IMR-90 (cell line): ENCODE results near the gene SPIN2A. TPM values are rescaled to one million over a fixed set of nuclear protein-coding genes. Genes with fewer than 3 reads are reported as not detected.

Source experiments
- ATAC-seq: fragments of 200-7000 bp; cut with Tn5 transposase; 2 replicates; pipeline ENCODE4 v1.9.1; 2020; ENCODE audit warnings: low read depth, mild to moderate bottlenecking, moderate library complexity
- BruUV-seq: library from RNA; stranded (reverse); fragments of 400-500 nt; replicated peaks from 2 replicates; lab custom pipeline; 2021; lab: Mats Ljungman, UMichigan
- CTCF ChIA-PET: fragments of 300-600 bp; formaldehyde crosslinking; extraction: SDS; loops from one replicate; lab custom pipeline; 2021; ENCODE audit warnings: antibody characterized with exemption; lab: Yijun Ruan, JAX
- POLR2A ChIA-PET: fragments of 300-600 bp; sonication (Branson Sonifier 250); formaldehyde crosslinking; loops from one replicate; lab custom pipeline; 2022; ENCODE audit warnings: antibody characterized with exemption; ENCODE audit not compliant: unreplicated experiment; lab: Charles Lee
- DNase-seq: peaks from one replicate; pipeline ENCODE4 v3.0.0; 2013
- H2AFZ ChIP-seq: replicated peaks from 2 replicates; pipeline ENCODE3; 2013; ENCODE audit warnings: low read length, mild to moderate bottlenecking; ENCODE audit not compliant: poor library complexity
- H2AK5ac ChIP-seq: 2 replicates; pipeline ENCODE4 v1.6.1; 2013; ENCODE audit warnings: low read depth, low read length, inconsistent platforms
- H2AK9ac ChIP-seq: replicated peaks from 2 replicates; pipeline ENCODE3; 2013; ENCODE audit warnings: mild to moderate bottlenecking, low read depth, low read length, moderate library complexity; ENCODE audit not compliant: poor library complexity
- H2BK120ac ChIP-seq: 2 replicates; pipeline ENCODE4 v1.6.1; 2013; ENCODE audit warnings: low read depth, low read length, inconsistent platforms
- H2BK15ac ChIP-seq: 3 replicates; pipeline ENCODE4 v1.6.1; 2013; ENCODE audit warnings: low read depth, low read length, inconsistent platforms
- H2BK20ac ChIP-seq: 2 replicates; pipeline ENCODE4 v1.6.1; 2013; ENCODE audit warnings: low read depth, mild to moderate bottlenecking, inconsistent platforms, low read length, moderate library complexity
- H2BK5ac ChIP-seq: 2 replicates; pipeline ENCODE4 v1.6.1; 2013; ENCODE audit warnings: mild to moderate bottlenecking, low read depth, low read length, inconsistent platforms; ENCODE audit not compliant: poor library complexity, severe bottlenecking
- H3K14ac ChIP-seq: replicated peaks from 2 replicates; pipeline ENCODE4 v1.6.1; 2013; ENCODE audit warnings: low read depth, low read length, inconsistent platforms
- H3K18ac ChIP-seq: 2 replicates; pipeline ENCODE4 v1.6.1; 2013; ENCODE audit warnings: low read depth, low read length, control low read depth
- H3K23ac ChIP-seq: 2 replicates; pipeline ENCODE4 v1.6.1; 2013; ENCODE audit warnings: low read depth, low read length, inconsistent platforms
- H3K27ac ChIP-seq: 2 replicates; pipeline ENCODE4 v1.5.1; 2013; ENCODE audit warnings: mild to moderate bottlenecking, control low read depth, low read length; ENCODE audit not compliant: insufficient read depth
- H3K27me3 ChIP-seq: 2 replicates; pipeline ENCODE4 v1.6.1; 2013; ENCODE audit warnings: low read length; ENCODE audit not compliant: control insufficient read depth, insufficient read depth
- H3K36me3 ChIP-seq: 2 replicates; pipeline ENCODE4 v1.6.1; 2013; ENCODE audit warnings: low read length, mixed read lengths; ENCODE audit not compliant: control insufficient read depth, insufficient read depth
- H3K4ac ChIP-seq: 2 replicates; pipeline ENCODE4 v1.6.1; 2013; ENCODE audit warnings: low read depth, low read length, inconsistent platforms
- H3K4me1 ChIP-seq: 2 replicates; pipeline ENCODE4 v1.6.1; 2013; ENCODE audit warnings: low read length, mixed read lengths; ENCODE audit not compliant: control insufficient read depth, insufficient read depth
- H3K4me2 ChIP-seq: 2 replicates; pipeline ENCODE4 v1.6.1; 2013; ENCODE audit warnings: low read depth, mild to moderate bottlenecking, control low read depth, low read length, moderate library complexity
- H3K4me3 ChIP-seq: 2 replicates; pipeline ENCODE4 v1.5.1; 2013; ENCODE audit warnings: low read depth, mild to moderate bottlenecking, control low read depth, low read length, moderate library complexity; ENCODE audit not compliant: insufficient read depth
- H3K56ac ChIP-seq: 2 replicates; pipeline ENCODE4 v1.6.1; 2013; ENCODE audit warnings: low read length, inconsistent platforms; ENCODE audit not compliant: insufficient read depth; ENCODE audit errors: extremely low read depth
- H3K79me1 ChIP-seq, 2 experiments: 2 replicates each; pipeline ENCODE4 v1.6.1; 2013; ENCODE audit warnings: low read length in 2 of 2, inconsistent platforms in 1 of 2, low read depth in 1 of 2
- H3K9ac ChIP-seq: 2 replicates; pipeline ENCODE4 v1.6.1; 2013; ENCODE audit warnings: low read depth, low read length, control low read depth
- H3K9me1 ChIP-seq: 2 replicates; pipeline ENCODE4 v1.6.1; 2013; ENCODE audit warnings: low read length, inconsistent platforms; ENCODE audit not compliant: insufficient read depth
- H3K9me3 ChIP-seq: 2 replicates; pipeline ENCODE4 v1.6.1; 2013; ENCODE audit warnings: low read length; ENCODE audit not compliant: control insufficient read depth, insufficient read depth
- H4K20me1 ChIP-seq: 2 replicates; pipeline ENCODE4 v1.6.1; 2013; ENCODE audit warnings: low read length, inconsistent platforms; ENCODE audit not compliant: insufficient read depth
- H4K5ac ChIP-seq: 2 replicates; pipeline ENCODE4 v1.6.1; 2013; ENCODE audit warnings: mild to moderate bottlenecking, low read depth, low read length, control low read depth
- H4K8ac ChIP-seq, 2 experiments: 2 replicates each; pipeline ENCODE4 v1.6.1; 2013; ENCODE audit warnings: low read depth in 2 of 2, low read length in 2 of 2, control low read depth in 1 of 2, inconsistent platforms in 1 of 2
- H4K91ac ChIP-seq: 2 replicates; pipeline ENCODE4 v1.6.1; 2013; ENCODE audit warnings: low read depth, low read length, inconsistent platforms; ENCODE audit not compliant: insufficient read depth
- BHLHE40 ChIP-seq: fragments of 150-350 bp; IDR thresholded peaks from 2 replicates; pipeline ENCODE4 v1.6.1; 2016; ENCODE audit warnings: mild to moderate bottlenecking, low read depth, low read length
- CEBPB ChIP-seq: IDR thresholded peaks from 2 replicates; pipeline ENCODE4 v1.6.1; 2012; ENCODE audit warnings: low read depth, low read length, improper control_type of control experiment
- CHD1 ChIP-seq: IDR thresholded peaks from 2 replicates; pipeline ENCODE4 v1.6.1; 2012; ENCODE audit warnings: low read depth, low read length, improper control_type of control experiment
- ELK1 ChIP-seq: fragments of 150-350 bp; IDR thresholded peaks from 2 replicates; pipeline ENCODE4 v1.6.1; 2016; ENCODE audit warnings: low read depth, mild to moderate bottlenecking, low read length, moderate library complexity, borderline replicate concordance
- FOS ChIP-seq: fragments of 150-350 bp; IDR thresholded peaks from 2 replicates; pipeline ENCODE4 v1.6.1; 2016; ENCODE audit warnings: low read depth, low read length
- MAFK ChIP-seq: IDR thresholded peaks from 2 replicates; pipeline ENCODE4 v1.6.1; 2012; ENCODE audit warnings: low read depth, low read length, improper control_type of control experiment
- MAZ ChIP-seq: IDR thresholded peaks from 2 replicates; pipeline ENCODE4 v1.6.1; 2012; ENCODE audit warnings: low read depth, mild to moderate bottlenecking, low read length, improper control_type of control experiment, moderate library complexity, borderline replicate concordance
- MXI1 ChIP-seq: IDR thresholded peaks from 2 replicates; pipeline ENCODE4 v1.6.1; 2012; ENCODE audit warnings: low read depth, mild to moderate bottlenecking, low read length, moderate library complexity, borderline replicate concordance
- POLR2A ChIP-seq: IDR thresholded peaks from 2 replicates; pipeline ENCODE4 v1.6.1; 2012; ENCODE audit warnings: mild to moderate bottlenecking, low read depth, low read length
- RAD21 ChIP-seq: IDR thresholded peaks from 2 replicates; pipeline ENCODE4 v1.6.1; 2012; ENCODE audit warnings: low read length, improper control_type of control experiment
- RCOR1 ChIP-seq: IDR thresholded peaks from 2 replicates; pipeline ENCODE4 v1.6.1; 2012; ENCODE audit warnings: mild to moderate bottlenecking, low read length, improper control_type of control experiment; ENCODE audit not compliant: insufficient replicate concordance
- RFX5 ChIP-seq: IDR thresholded peaks from 2 replicates; pipeline ENCODE4 v1.8.0; 2012; ENCODE audit warnings: low read depth, mild to moderate bottlenecking, low read length, moderate library complexity
- SMC3 ChIP-seq: fragments of 150-350 bp; IDR thresholded peaks from 2 replicates; pipeline ENCODE4 v1.6.1; 2016; ENCODE audit warnings: low read depth, mild to moderate bottlenecking, antibody characterized with exemption, low read length, moderate library complexity
- USF2 ChIP-seq: fragments of 150-350 bp; IDR thresholded peaks from 2 replicates; pipeline ENCODE4 v1.6.1; 2017; ENCODE audit warnings: mild to moderate bottlenecking, antibody characterized with exemption, low read length, low read depth
- WGBS, 2 experiments: methylation state at CpG; one replicate each; pipeline versions ENCODE4 v1.1.5 to v1.1.7; 2013; ENCODE audit warnings: missing lambda C conversion rate in 2 of 2; ENCODE audit not compliant: insufficient read length in 1 of 2; ENCODE audit errors: extremely low coverage in 2 of 2; 5-methylcytosine and 5-hydroxymethylcytosine counted together
- dilution Hi-C: fragments of 300-500 bp; cut with HindIII; formaldehyde crosslinking; loops from one replicate; pipeline ENCODE4 v1.14.3; 2018; ENCODE audit warnings: low sequenced_read_pairs; ENCODE audit not compliant: unreplicated experiment
- in situ Hi-C: fragments of 300-500 bp; cut with MboI; formaldehyde crosslinking; loops from 3 replicates; pipeline ENCODE4 v1.14.3; 2019; ENCODE audit warnings: low sequenced_read_pairs, inconsistent platforms, mixed read lengths
- intact Hi-C: fragments of 100-400 bp; cut with micrococcal nuclease; formaldehyde crosslinking; loops from 2 replicates; pipeline ENCODE4 v1.10.0; 2022
- polyA plus RNA-seq, 3 experiments: library from polyadenylated mRNA; depleted of rRNA; stranded (reverse); fragments of >200 nt; gene quantifications; 2 replicates each; pipeline ENCODE4 v1.2.3, GENCODE V29; 2012; ENCODE audit warnings: low replicate concordance in 1 of 3
- total RNA-seq: library from RNA; depleted of rRNA; stranded (reverse); fragments of >200 nt; gene quantifications from 2 replicates; pipeline ENCODE4 v1.2.3, GENCODE V29; 2012
- TF ChIP-seq, protein P1 (sequence below): conservative IDR thresholded peaks from 2 replicates; pipeline ENCODE4 v1.5.1; 2012; ENCODE audit warnings: mild to moderate bottlenecking, low read depth, low read length, improper control_type of control experiment

The SPIN2A gene
- total and polyA plus RNA-seq, 2 of the 4 experiments (the other 2 are of a cell fraction): 0.18 to 0.63 TPM

GRCh38 chrX:57172544-57172943 lies 35.3 kb upstream of the SPIN2A start:
- dilution Hi-C loops: no loop called here
- CTCF ChIA-PET: no interaction called here
- H3K4me1 ChIP-seq: no peaks in the 10 kb centered on the region
- H3K4me3 ChIP-seq: no peak overlapping the region
- H3K18ac ChIP-seq: no peak overlapping the region
- H4K5ac ChIP-seq: no peak overlapping the region
- intact Hi-C loops: no loop called here
- no CpG with 5 or more reads among the region's 6 CpGs for WGBS, 2 experiments
- H3K79me1 ChIP-seq: no peaks in the 10 kb centered on the region
- no peak overlapping the region for H2AK5ac ChIP-seq
- H2BK20ac ChIP-seq: no peak overlapping the region
- TF ChIP-seq ELK1 (no peak), MXI1 (no peak), USF2 (no peak), POLR2A (no peak), SMC3 (no peak), MAZ (no peak), RCOR1 (no peak), RFX5 (no peak), CHD1 (no peak), FOS (no peak), RAD21 (no peak), BHLHE40 (no peak), CEBPB (no peak), MAFK (no peak)
- TF ChIP-seq, protein P1, sequence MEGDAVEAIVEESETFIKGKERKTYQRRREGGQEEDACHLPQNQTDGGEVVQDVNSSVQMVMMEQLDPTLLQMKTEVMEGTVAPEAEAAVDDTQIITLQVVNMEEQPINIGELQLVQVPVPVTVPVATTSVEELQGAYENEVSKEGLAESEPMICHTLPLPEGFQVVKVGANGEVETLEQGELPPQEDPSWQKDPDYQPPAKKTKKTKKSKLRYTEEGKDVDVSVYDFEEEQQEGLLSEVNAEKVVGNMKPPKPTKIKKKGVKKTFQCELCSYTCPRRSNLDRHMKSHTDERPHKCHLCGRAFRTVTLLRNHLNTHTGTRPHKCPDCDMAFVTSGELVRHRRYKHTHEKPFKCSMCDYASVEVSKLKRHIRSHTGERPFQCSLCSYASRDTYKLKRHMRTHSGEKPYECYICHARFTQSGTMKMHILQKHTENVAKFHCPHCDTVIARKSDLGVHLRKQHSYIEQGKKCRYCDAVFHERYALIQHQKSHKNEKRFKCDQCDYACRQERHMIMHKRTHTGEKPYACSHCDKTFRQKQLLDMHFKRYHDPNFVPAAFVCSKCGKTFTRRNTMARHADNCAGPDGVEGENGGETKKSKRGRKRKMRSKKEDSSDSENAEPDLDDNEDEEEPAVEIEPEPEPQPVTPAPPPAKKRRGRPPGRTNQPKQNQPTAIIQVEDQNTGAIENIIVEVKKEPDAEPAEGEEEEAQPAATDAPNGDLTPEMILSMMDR: no peak
- no peaks in the 10 kb centered on the region for H3K36me3 ChIP-seq
- no peak overlapping the region for H4K8ac ChIP-seq
- no peak overlapping the region for H2AK9ac ChIP-seq
- ATAC-seq (no peak), DNase-seq (no peak)
- H3K4ac ChIP-seq: no peak overlapping the region
- H2BK15ac ChIP-seq: no peak overlapping the region
- no peak overlapping the region for H3K27ac ChIP-seq
- POLR2A ChIA-PET: no interaction called here
- no peak overlapping the region for H2BK5ac ChIP-seq
- no peak overlapping the region for H3K56ac ChIP-seq
- no peaks in the 10 kb centered on the region for H3K27me3 ChIP-seq
- no peak overlapping the region for H2AFZ ChIP-seq
- no peak overlapping the region for H3K4me2 ChIP-seq
- no peak overlapping the region for H4K91ac ChIP-seq
- no peaks in the 10 kb centered on the region for H3K9me3 ChIP-seq
- BruUV-seq: no TSS peak
- H3K23ac ChIP-seq: no peak overlapping the region
- H2BK120ac ChIP-seq: no peak overlapping the region
- H4K20me1 ChIP-seq: no peaks in the 10 kb centered on the region
- H3K9me1 ChIP-seq: no peaks in the 10 kb centered on the region
- no peak overlapping the region for H3K14ac ChIP-seq
- no peak overlapping the region for H3K9ac ChIP-seq
- in situ Hi-C loops: no loop called here
